GM18507 (cell line): Measurements from ENCODE around the gene TSLP.

ENCODE experiments used
- DNase-seq: peaks from one replicate; pipeline ENCODE4 v3.0.0; 2011; ENCODE audit warnings: low read depth; ENCODE audit not compliant: insufficient read length; ENCODE audit errors: extremely low spot score
- FAIRE-seq: peaks from 2 replicates; lab custom pipeline; 2011; peaks lifted over from hg19 to GRCh38; lab: Jason Lieb, UNC

TSLP gene

DNA sequence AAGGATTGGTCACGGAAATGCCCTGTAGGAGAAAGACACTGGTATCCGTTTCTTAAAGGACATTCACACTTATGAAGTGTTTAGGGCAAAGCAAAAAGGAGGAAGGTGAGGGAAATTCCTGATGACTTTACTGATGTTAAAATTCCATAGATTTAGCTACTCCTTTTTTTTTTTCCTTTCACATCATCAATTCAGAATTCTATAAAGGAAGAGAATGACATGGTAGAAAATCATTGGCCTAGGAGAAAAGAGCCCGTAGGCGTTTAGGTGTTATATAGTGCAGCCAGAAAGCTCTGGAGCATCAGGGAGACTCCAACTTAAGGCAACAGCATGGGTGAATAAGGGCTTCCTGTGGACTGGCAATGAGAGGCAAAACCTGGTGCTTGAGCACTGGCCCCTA lies at the start of gene TSLP:
Gene TSLP, plus strand, starts transcription at position 301 of the 400 bp plus-strand sequence. CDS start 178 bp downstream, outside the sequence.
- no peak for DNase-seq

DNA sequence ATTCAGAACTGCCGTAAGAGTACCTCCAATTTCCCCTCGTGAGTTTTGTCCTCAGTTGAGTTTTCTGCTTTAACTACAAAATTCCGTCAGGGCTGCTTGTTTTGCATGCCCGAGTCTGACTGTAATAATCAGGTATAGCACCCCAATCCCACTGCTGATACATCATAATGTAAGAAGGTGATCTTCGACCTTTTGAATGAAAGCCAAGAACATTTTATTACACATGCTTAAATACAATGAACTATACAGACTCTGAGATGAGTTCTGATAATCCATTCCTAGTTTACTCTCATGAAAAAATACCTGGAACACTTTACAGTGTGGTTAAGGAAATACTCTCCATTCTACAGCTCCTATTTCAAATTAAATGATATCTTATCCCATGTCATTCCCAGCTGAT lies 49.2 kb upstream of the TSLP start:
- DNase-seq: no peak
- no peak for FAIRE-seq

More for the DNA sequence above, at the start of gene TSLP:
- FAIRE-seq: no peak

DNA sequence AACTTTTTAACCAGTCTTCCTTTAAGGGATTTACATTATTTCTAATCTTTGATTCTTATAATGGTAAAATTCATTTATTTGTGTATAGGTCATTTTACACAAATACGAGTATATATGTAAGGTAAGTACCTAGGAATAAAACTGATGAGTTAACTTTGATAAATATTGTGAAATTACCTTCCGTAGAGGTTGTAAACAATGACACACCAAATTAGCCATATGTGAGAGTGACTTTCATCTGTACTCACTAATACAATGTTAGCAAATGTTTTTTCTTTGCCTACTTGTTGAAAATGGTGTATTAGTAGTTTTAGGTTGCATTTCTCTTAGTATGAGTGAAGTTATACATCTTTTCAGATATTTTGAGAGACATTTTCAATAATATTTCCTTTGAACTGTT lies 42.6 kb upstream of the TSLP start:
- DNase-seq (no peak), FAIRE-seq (no peak)

DNA sequence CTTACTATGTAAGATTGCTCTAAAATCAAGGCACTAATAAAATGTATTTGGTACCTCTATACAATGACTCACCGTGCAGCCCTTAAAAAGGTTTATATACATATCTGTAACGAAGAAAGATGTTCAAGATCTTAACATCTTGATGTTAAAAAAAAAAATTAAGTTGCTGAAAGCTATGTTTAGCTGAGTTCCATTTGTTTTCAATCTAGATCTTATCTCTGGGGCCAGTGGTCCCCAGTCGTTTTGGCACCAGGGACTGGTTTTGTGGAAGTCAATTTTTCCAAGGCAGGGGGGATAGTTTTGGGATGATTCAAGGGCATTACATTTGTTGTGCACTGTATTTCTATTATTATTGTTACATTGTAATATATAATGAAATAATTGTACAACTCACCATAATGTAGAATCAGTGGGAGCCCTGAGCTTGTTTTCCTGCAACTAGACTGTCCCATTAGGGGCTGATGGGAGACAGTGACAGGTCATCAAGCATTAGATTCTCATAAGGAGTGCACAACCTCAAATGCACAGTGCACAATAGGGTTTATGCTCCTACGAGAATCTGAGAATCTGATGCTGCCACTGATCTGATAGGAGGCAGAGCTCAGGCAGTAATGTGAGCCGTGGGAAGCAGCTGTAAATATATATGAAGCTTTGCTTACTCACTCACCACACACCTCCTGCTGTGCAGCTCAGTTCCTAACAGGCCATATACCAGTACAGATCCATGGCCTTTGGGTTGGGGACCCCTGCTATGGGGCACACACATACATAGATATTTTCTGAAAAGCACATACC lies 27.6 kb upstream of the TSLP start:
- FAIRE-seq (no peak), DNase-seq (no peak)

DNA sequence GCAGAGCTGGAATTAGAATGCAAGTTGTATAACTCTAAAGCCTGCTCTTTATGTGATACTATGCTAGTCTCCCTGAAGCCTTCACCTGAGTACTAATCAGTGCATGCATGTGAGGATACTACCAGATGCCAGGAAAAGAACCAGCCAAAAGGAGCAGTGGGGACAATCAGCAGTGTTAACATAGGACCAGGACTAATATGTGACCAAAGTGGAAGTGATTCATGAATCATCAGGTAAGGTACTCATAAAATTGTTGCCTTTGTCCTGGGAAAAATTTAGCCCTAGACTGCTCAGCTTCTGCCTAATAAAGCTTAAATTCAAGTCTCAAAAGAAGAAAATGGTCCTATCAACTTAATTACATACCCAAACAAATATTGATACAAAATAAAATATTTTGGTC lies 13.4 kb upstream of the TSLP start:
- FAIRE-seq (no peak), DNase-seq (no peak)

DNA sequence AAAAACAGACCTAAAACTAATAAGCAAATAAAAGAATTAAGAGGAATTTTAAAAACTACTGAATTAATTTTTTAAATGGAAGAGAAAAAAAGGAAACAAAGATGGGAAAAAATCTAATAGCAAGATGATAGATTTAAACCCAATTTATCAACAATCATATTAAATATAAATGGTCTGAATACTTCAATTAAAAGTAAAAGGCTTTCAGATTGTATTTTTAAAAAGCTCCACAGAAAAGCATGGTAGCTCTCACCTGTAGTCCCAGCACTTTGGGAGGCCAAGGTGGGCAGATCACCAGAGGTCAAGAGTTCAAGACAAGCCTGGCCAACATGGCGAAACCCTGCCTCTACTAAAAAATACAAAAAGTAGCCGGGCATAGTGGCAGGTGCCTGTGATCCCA lies 11.3 kb upstream of the TSLP start:
- FAIRE-seq: no peak

DNA sequence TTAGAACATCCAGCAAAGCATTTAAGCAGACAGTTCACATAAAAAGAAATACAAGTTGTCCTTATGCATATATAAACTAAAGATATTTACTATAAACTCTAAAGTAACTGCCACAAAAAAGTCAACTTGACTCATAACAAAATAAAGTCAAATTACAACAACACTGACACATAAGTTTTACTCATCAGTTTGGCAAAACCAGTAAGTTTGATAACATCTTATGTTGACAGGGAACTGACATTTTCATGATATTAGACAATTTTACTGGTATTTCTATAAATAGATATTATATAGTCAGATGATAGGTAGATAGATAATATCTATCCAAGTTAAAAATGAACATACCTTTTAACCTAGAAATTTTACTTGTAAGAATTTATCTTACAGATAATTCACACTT lies 9.9 kb upstream of the TSLP start:
- FAIRE-seq: no peak
- no peak for DNase-seq

More for the DNA sequence above, 11.3 kb upstream of the TSLP start:
- DNase-seq: no peak

DNA sequence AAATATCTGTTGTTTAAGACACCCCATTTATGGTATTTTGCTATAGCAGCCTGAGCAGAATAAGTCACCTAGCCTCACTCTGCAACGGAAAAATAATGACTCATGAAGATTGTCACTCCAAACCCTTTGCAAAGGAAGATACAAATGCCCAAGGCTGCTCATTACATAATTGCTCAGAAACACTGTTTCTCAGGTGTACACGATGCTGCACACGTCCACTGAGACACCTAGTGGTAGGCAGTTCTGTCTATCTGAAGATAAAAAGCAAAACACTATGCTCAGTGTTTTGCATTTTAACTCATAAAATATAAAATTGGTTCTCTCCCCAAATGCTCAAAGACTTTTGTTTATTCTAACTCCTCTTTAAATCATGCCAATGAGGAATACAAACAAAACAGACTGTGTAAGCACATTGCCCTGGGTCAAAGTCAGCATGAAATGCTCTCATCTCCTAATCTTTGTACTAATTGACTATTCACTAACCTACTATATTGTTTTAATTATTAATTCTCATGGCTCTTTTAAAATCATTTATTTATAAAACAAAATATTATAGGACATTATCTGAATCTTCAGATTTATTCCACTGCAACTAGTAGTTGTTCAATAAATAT lies 7.7 kb upstream of the TSLP start:
- FAIRE-seq (peak; percentile 78), DNase-seq (no peak)

DNA sequence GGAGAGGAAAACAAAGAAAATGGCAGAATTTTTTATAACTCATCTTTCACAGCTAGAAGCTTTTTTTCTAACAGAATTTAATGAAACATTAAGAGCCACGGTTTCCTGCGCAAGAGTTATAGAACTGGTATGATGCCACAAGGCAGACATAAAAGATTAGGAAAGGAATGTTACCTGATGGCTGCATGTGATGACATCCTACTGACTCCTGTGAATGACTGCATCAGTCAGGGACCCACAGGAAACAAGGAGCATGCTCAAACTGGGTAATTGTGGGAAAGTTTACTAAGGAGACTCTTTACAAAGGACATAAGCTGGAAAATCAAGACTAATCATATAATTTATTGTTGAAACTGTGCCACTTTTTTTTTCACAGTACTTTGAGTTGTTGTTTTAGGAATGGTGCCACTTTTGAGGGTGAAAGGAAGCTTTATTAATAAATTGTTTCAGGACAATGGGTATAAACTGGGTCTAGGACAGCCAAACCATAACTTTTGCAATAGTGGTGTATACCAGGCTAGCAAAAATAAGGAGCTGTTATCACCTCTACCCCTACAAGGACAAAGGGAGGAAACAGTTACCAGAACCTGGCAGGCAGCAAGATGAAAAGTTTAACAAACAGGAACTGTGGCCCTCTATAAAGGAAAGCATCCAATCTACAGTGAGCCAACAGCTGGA lies 5.1 kb upstream of the TSLP start:
- DNase-seq (no peak), FAIRE-seq (no peak)

DNA sequence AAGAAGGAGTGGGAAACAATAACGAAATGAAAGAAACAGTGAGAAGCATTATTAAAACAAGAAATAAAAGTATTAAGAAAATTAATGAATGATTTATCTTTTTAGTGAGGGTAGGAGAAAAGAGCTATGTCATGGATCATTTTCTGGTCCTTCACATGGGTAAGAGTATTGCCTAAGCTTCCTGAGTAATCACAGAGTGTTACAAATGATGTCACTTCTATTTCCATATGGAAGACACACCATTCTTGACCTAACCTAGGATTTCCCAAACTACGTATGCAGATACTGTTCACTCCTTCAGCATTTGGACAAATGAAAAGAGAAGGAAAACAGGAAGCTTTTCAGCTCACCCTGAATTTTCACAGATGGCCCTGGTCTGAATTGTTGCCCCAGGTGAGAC lies 3.3 kb upstream of the TSLP start:
- DNase-seq (no peak), FAIRE-seq (no peak)

DNA sequence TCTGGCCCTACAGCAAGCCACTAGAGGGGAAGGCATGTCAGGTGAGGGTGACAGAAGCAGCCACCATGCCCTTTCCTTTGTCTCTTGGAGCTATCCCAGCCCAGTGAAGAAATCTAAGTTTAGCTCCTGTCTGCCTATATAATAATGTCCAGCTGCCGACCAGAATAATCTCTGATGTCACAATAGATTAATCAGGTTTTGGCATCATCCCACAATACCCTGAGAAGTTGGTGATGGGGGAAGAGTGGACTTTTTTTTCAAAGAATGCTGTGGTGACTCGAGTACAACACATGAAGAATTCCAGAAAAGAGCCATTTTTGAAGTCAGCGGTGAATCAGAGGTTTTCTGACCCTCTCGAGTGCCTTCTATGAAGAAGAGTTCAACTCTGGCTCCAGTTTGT lies 1.7 kb upstream of the TSLP start:
- FAIRE-seq (no peak), DNase-seq (no peak)

DNA sequence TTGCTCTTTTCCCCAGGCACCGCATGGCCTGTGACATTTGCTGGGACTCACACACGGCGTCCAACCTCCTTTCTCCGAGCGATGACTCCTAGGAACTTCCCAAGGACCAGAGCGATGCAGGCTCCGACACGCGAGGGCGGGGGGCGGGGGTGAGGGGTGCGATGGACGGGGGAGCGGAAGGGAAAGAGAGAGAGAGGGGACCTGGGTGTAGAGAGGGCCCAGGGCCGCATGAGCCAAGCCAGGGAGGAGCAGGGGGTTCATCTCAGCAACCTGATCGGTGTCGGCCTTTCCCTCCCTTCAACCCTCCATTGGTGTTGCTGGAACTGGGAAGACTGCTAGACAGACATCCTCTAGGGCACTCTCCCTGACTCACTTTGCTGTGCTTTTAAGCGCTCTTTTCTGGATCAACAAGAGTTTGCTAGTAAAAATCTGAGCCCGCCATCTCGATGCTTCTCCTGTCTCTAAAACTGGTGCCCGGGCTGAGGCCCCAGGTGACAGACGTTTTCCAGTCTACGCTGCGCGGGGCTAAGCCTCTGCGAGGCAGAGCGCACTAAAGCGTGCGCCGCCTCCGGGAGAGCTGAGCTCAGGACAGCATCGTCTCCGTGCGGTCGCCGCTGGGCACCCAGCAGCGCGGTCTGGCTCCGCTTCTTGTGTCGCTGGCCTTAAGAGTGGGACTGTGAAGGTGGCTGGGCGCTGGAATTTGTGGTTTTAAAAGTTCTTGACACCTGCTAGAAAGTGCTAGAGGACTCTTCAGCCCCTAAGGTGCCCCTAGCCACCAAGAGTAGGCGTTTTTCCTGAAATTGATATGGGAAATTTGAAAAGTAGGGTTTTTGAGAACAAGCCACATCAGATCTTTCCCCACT lies 1.0 kb upstream of the TSLP start:
- no peak for FAIRE-seq
- DNase-seq: no peak

DNA sequence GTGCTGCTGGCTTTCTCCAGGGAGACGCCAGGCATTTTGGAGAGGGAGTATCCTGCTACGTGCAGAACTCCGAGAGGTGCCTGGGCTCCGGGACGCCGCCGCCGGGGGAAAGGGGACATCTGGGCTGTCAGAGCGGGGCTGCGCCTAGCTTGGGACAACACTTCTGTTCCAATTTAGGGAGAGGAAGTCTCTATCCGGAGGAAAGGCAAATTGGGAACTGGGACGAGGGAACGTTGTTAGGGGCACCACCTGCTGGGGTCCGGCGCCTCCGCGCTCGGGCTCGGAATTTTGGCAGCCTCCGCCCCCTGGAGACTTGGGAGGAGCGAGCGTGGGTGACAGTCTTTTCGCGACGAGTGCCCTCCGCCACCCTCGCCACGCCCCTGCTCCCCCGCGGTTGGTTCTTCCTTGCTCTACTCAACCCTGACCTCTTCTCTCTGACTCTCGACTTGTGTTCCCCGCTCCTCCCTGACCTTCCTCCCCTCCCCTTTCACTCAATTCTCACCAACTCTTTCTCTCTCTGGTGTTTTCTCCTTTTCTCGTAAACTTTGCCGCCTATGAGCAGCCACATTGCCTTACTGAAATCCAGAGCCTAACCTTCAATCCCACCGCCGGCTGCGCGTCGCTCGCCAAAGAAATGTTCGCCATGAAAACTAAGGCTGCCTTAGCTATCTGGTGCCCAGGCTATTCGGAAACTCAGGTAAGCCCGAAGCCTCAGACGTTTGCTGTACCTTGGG lies 1.6 kb downstream of the TSLP start:
- peak; percentile 66 for FAIRE-seq
- DNase-seq: no peak

DNA sequence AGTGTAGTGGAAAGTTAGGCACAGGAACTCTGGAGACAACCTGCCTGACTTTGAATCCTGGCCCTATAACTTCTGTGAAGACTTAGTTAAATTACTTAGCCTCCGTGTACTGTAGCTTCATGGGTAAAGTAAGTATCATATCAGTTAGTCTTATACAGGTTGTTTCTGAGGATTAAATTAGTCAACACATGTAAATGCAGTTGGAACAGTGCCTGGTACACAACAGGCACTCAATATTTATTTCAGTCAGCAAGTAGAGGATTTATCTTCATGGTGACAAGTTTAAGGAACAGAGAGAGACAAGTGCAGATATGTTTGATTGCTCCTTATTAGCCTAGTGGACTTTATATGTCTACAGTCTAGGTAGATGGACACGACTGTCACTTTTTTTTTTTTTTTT lies 2.7 kb downstream of the TSLP start:
- no peak for FAIRE-seq
- DNase-seq: no peak

DNA sequence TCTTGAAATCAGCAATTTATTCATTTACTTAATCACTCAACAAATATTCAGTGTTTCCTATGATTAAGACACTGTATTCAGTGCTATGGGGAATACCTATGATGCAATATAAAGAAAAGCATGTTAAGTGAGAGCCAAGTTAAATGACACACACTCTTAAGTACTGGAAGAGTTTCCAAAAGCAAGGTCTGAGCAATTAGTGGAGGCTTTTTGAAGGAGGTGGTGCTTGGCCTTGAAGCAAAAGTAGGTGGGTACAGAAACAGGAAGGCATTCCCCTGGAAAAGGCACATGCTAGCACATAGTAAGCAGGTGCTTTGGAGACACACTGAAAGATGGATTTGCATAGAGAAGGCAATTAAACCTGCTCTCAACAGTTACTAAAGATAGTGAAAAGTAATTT lies 4.0 kb downstream of the TSLP start:
- no peak for DNase-seq
- no peak for FAIRE-seq

DNA sequence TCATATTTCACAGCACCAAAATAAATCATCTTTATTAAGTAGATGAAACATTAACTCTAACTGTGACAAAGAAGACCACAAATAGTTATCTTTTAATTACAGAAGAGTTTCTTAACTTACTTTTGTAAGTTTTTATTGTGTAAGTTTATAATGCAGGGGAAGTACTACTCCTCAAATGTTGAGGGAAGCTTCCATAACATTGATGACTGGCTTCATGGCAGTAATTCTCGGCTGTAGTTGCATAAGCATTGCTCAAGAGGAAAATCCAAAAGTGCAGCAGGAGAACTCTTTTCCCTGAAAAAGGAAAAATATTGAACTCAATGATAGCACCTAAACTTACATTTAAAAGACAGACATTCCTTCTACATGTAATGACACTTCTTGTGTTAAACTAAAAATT lies 4.6 kb downstream of the TSLP start:
- DNase-seq (no peak), FAIRE-seq (no peak)

DNA sequence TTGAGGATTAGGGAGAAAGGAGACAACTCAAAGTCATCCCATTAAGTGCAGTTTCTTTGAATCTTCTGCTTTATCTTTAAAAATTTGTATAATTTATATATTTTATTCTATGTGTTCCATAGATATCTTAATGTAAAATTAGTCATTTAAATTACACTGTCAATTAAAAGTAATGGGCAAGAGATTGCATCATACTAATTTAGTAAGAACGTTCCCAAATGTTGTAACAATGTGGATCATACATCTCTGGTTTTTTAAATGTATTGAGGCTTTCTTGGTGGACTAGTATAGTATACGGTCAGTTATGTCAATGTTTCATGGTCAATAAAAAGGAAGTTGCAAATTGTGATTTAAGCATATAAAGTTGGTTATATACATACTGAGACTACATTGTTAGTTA lies 6.2 kb downstream of the TSLP start:
- no peak for FAIRE-seq
- DNase-seq: no peak

DNA sequence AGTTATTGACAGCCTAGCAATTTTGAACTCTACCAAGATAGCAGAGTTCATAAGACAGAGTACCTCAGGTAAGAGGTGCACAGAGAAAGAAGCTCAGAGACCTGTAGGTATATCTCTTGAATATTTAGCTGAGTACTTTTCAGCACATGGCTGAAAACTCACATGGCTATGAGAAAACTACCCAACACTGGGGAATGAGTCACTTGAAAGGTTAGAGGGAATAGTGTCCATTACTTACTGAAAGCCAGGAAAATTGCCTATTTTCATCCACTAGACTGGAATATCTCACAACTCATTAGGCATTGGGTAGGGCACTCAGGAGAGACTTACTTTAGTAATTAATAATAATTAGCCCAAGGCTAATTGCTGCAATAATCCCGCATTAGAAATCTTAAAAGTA lies 8.3 kb downstream of the TSLP start:
- FAIRE-seq (no peak), DNase-seq (no peak)

DNA sequence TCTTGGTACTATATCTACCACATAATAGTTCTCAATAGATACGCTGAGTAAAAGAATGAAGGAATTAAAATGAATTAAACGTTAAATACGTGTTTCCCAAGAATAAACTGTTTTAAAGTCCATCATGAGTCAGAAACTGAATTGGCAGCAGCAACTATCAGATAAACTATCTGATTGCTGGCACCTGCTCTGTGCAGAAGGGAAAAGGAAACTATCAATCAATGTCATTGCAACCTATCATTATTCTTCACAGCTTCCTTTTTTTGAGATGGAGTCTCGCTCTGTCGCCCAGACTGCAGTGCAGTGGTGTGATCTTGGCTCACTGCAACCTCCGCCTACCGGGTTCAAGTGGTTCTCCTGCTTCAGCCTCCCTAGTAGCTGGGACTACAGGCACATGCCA lies 11.8 kb downstream of the TSLP start:
- no peak for DNase-seq

More for the DNA sequence above, 11.8 kb downstream of the TSLP start:
- FAIRE-seq: no peak
